NCI-H82 treated with DMSO at 0.1 percent for 48 hours (cell line): Measurements from ENCODE around the gene ZNF467.

ENCODE experiments used
- DNase-seq: peaks from one replicate; lab custom pipeline; 2025; ENCODE audit not compliant: unreplicated experiment; lab: John Stamatoyannopoulos, UW

ZNF467 gene

GRCh38 chr7:149808311-149808710 is 34.9 kb upstream of the ZNF467 start:
- DNase-seq: no peak

- DNase-seq: no peak
Observed at GRCh38 chr7:149806726-149807125, 33.3 kb upstream of the ZNF467 start.

- DNase-seq: no peak
Observed at GRCh38 chr7:149804106-149804505, 30.7 kb upstream of the ZNF467 start.

- DNase-seq: no peak
Observed at GRCh38 chr7:149803551-149804074, 30.2 kb upstream of the ZNF467 start.

GRCh38 chr7:149802966-149803365 is 29.6 kb upstream of the ZNF467 start:
- DNase-seq: no peak

- DNase-seq: no peak
Observed at GRCh38 chr7:149801816-149802215, 28.4 kb upstream of the ZNF467 start.

GRCh38 chr7:149801002-149801566 is 27.7 kb upstream of the ZNF467 start:
- no peak for DNase-seq

GRCh38 chr7:149800169-149800555 is 26.8 kb upstream of the ZNF467 start:
- DNase-seq: no peak

- DNase-seq: no peak
Observed at GRCh38 chr7:149799397-149800168, 26.2 kb upstream of the ZNF467 start.

- no peak for DNase-seq
Observed at GRCh38 chr7:149797771-149798170, 24.4 kb upstream of the ZNF467 start.

- DNase-seq: no peak
Observed at GRCh38 chr7:149796287-149796860, 23.0 kb upstream of the ZNF467 start.

- DNase-seq: no peak
Observed at GRCh38 chr7:149795126-149795525, 21.7 kb upstream of the ZNF467 start.

- no peak for DNase-seq
Observed at GRCh38 chr7:149794661-149795060, 21.3 kb upstream of the ZNF467 start.

GRCh38 chr7:149793261-149793660 is 19.9 kb upstream of the ZNF467 start:
- no peak for DNase-seq

GRCh38 chr7:149792220-149792595 is 18.8 kb upstream of the ZNF467 start:
- DNase-seq: no peak

- DNase-seq: no peak
Observed at GRCh38 chr7:149791411-149792219, 18.2 kb upstream of the ZNF467 start.

GRCh38 chr7:149790754-149791360 is 17.5 kb upstream of the ZNF467 start:
- no peak for DNase-seq

- DNase-seq: no peak
Observed at GRCh38 chr7:149790146-149790548, 16.8 kb upstream of the ZNF467 start.

GRCh38 chr7:149789101-149789500 is 15.7 kb upstream of the ZNF467 start:
- DNase-seq: no peak

GRCh38 chr7:149788300-149788851 is 15.0 kb upstream of the ZNF467 start:
- DNase-seq: no peak
